SIG-M5 treated with dmso at 0.1 percent for 504 hours (cell line): ENCODE results near the gene ZNF473.
"Not testable (repeated sequence)": the region's sequence is repeated elsewhere in the genome, so short reads cannot be mapped to it uniquely, and the experiment has no call there.

ENCODE experiments used
- DNase-seq: peaks from one replicate; lab custom pipeline; 2025; ENCODE audit not compliant: unreplicated experiment; lab: John Stamatoyannopoulos, UW

The ZNF473 gene

GRCh38 chr19:50097884-50098283, 72.1 kb downstream of the ZNF473 start:
- DNase-seq, result not testable (repeated sequence)

GRCh38 chr19:50098892-50099291, 73.1 kb downstream of the ZNF473 start:
- DNase-seq, result not testable (repeated sequence)

GRCh38 chr19:50099696-50100095, 73.9 kb downstream of the ZNF473 start:
- DNase-seq, result not testable (repeated sequence)

GRCh38 chr19:50100946-50101345, 75.1 kb downstream of the ZNF473 start:
- DNase-seq, result not testable (repeated sequence)
